Measurements from ENCODE around the gene TBC1D19. TPM values are rescaled to one million over a fixed set of nuclear protein-coding genes. Genes with fewer than 3 reads are reported as not detected.

TBC1D19 gene
- total RNA-seq, 1 experiment from 2014 or later: 2.2 TPM

DNA sequence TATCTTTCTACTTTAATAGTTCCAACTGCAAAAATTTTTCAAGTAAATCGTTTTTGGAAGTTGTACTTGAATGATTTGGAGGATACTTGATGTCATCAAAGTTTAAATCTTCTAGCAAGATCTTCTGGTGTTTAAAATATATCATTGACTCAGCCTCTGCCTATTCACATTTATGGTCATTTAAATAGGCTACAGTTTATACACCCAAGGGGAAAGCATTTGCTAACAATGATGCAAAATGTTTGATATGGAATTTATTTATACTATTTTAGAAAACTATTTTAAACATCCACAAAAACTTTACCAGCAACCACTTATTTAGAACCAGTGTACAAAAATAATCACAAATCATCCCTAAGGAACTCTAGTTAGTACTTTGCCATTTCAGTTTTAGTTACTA lies 153.5 kb downstream of the TBC1D19 start:
- no peak for DNase-seq (ENCODE audit: low read depth, low spot score)
- in situ Hi-C loops (cut with HindIII; ENCODE audit: low pct_unique_long_range_greater_than_20kb, low sequenced_read_pairs): no loop called here
- H3K9me3 ChIP-seq (ENCODE audit: control insufficient read depth, insufficient read depth, low read depth, low read length): no peaks in the 10 kb centered on the region
- H3K27ac ChIP-seq (ENCODE audit: low read length): no peak overlapping the region
- ATAC-seq: no peak
- H3K4me3 ChIP-seq (ENCODE audit: low read depth in 2 of 2, low read length in 2 of 2): no peak overlapping the region
- no peaks in the 10 kb centered on the region for H3K36me3 ChIP-seq (ENCODE audit: control insufficient read depth, insufficient read depth, low read length)
- H3K27me3 ChIP-seq (ENCODE audit: control insufficient read depth, insufficient read depth, low read length): no peaks in the 10 kb centered on the region
- CTCF ChIA-PET: no interaction called here
- TF ChIP-seq, protein P1, sequence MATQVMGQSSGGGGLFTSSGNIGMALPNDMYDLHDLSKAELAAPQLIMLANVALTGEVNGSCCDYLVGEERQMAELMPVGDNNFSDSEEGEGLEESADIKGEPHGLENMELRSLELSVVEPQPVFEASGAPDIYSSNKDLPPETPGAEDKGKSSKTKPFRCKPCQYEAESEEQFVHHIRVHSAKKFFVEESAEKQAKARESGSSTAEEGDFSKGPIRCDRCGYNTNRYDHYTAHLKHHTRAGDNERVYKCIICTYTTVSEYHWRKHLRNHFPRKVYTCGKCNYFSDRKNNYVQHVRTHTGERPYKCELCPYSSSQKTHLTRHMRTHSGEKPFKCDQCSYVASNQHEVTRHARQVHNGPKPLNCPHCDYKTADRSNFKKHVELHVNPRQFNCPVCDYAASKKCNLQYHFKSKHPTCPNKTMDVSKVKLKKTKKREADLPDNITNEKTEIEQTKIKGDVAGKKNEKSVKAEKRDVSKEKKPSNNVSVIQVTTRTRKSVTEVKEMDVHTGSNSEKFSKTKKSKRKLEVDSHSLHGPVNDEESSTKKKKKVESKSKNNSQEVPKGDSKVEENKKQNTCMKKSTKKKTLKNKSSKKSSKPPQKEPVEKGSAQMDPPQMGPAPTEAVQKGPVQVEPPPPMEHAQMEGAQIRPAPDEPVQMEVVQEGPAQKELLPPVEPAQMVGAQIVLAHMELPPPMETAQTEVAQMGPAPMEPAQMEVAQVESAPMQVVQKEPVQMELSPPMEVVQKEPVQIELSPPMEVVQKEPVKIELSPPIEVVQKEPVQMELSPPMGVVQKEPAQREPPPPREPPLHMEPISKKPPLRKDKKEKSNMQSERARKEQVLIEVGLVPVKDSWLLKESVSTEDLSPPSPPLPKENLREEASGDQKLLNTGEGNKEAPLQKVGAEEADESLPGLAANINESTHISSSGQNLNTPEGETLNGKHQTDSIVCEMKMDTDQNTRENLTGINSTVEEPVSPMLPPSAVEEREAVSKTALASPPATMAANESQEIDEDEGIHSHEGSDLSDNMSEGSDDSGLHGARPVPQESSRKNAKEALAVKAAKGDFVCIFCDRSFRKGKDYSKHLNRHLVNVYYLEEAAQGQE (IDR thresholded peaks at IDR 0.05; ENCODE audit: insufficient read depth in 1 of 2, low read depth in 2 of 2, low read length in 1 of 2): no peak
- TF ChIP-seq POLR2AphosphoS5 (IDR thresholded peaks at IDR 0.05; ENCODE audit: low read depth, low read length): no peak
- TF ChIP-seq CTCF (IDR thresholded peaks at IDR 0.05): no peak
- no peak for TF ChIP-seq SIN3A (IDR thresholded peaks at IDR 0.05; ENCODE audit: borderline replicate concordance, insufficient read depth, low read depth, low read length)
- TF ChIP-seq TCF7L2 (IDR thresholded peaks at IDR 0.05; ENCODE audit: low read depth, low read length): no peak
- no TSS peak for BruUV-seq (replicated peaks)
- no peaks in the 10 kb centered on the region for H3K4me1 ChIP-seq (ENCODE audit: control insufficient read depth, insufficient read depth, low read length)
- intact Hi-C loops (cut with micrococcal nuclease; ENCODE audit: unreplicated experiment): no loop called here
- POLR2A ChIA-PET: no interaction called here

DNA sequence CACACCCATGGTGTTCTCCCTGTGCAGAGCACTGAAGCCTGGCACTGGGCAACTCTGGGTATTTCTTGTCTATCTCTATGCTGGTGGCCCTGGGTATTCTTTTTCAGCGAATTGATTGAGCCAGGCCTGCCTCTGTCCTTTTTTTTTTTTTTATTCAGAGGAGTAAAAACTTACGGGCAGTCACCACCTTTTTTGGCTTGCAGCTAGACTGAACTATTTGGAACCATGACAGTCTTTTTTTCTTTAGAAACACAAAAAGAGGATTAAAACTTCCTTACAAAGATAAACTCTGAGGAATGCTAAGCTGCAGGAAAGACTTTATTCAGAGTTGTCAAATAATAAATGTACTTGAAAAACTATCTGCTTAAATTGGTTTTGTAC lies 157.6 kb downstream of the TBC1D19 start:
- Histone ChIP-seq H3K9me3 (ENCODE audit: control insufficient read depth, insufficient read depth, low read depth, low read length) (no peaks in the 10 kb centered on the region), H3K4me1 (ENCODE audit: control insufficient read depth, insufficient read depth, low read length) (no peaks in the 10 kb centered on the region), H3K27ac (ENCODE audit: low read length) (no peak overlapping the region), H3K4me3 (ENCODE audit: low read depth in 2 of 2, low read length in 2 of 2) (no peak overlapping the region), H3K27me3 (ENCODE audit: control insufficient read depth, insufficient read depth, low read length) (no peaks in the 10 kb centered on the region), H3K36me3 (ENCODE audit: control insufficient read depth, insufficient read depth, low read length) (no peaks in the 10 kb centered on the region)
- in situ Hi-C loops (cut with HindIII; ENCODE audit: low pct_unique_long_range_greater_than_20kb, low sequenced_read_pairs): no loop called here
- no peak for ATAC-seq
- no peak for DNase-seq (ENCODE audit: low read depth, low spot score)
- TF ChIP-seq TCF7L2 (IDR thresholded peaks at IDR 0.05; ENCODE audit: low read depth, low read length): no peak
- TF ChIP-seq, protein P1 (IDR thresholded peaks at IDR 0.05; ENCODE audit: insufficient read depth in 1 of 2, low read depth in 2 of 2, low read length in 1 of 2): no peak
- TF ChIP-seq POLR2AphosphoS5 (IDR thresholded peaks at IDR 0.05; ENCODE audit: low read depth, low read length): no peak
- no peak for TF ChIP-seq SIN3A (IDR thresholded peaks at IDR 0.05; ENCODE audit: borderline replicate concordance, insufficient read depth, low read depth, low read length)
- no peak for TF ChIP-seq CTCF (IDR thresholded peaks at IDR 0.05)
- ChIA-PET CTCF (no interaction called here), POLR2A (no interaction called here)
- BruUV-seq (replicated peaks): no TSS peak
- intact Hi-C loops (cut with micrococcal nuclease; ENCODE audit: unreplicated experiment): no loop called here

Measured in Panc1 (cell line).